ENCODE results near the gene JMJD8. TPM values are rescaled to one million over a fixed set of nuclear protein-coding genes. Genes with fewer than 3 reads are reported as not detected.

JMJD8 gene
- total and polyA plus RNA-seq, 2 experiments from 2014 or later = 48.5 to 82.5 TPM

DNA sequence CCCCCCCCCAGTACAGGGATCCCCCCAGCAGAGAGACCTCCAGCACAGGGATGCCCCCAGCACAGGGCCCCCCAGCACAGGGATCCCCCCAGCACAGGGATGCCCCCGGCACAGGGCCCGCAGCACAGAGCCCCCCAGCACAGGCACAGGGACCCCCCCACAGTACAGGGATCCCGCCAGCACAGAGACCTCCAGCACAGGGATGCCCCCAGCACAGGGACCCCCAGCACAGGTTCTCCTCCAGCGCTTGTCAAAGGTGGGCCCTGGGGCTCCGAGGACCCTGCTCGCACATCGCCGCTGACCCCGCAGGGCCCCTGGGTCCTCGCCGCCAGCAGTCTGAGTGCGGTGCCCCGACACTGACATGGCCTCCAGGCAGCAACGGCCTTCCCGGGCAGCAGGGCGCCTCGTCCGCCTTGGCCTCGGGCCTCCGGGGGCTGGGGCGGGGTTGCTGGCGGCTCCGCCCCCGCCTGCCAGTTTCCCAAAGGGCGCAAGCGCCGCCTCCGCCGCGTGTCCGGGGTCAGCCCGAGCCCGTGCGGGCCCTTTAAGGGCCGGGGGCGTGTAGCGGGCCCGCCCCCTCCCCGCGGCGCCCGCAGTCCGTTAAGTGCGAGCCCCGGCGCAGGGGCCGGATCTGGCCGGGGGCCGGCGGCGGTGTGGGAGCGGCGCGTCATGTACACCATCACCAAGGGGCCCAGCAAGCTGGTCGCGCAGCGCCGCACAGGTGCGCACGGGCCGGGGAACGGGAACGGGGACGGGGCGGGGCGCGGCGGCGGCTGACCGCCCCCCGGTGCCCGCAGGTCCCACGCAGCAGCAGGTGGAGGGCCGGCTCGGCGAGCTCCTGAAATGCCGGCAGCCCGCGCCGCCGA lies 42.6 kb downstream of the JMJD8 start, which contains the start of gene MCRIP2:
Gene MCRIP2 (plus strand): TSS at position 503 of the 863 bp plus-strand sequence. CDS start 164 bp downstream, at position 667.
- Mint-ChIP-seq H3K4me3 (peak within 1 kb of the TSS; percentile 75), H3K27me3 (ENCODE audit: insufficient read depth, low read depth, poor library complexity) (peaks cover 11% of the 10 kb centered on the region), H3K36me3 (ENCODE audit: low read depth) (no peaks in the 10 kb centered on the region), H3K9me3 (peaks cover 2% of the 10 kb centered on the region; the same call in 2 of the 3 replicates), H3K27ac (no peak within 1 kb of the TSS), H3K4me1 (peaks cover 23% of the 10 kb centered on the region)
- 0 out of 2 replicates have a peak, but pooled peaks cover 6% of the 10 kb centered on the region for H3F3A ChIP-seq (replicated peaks; ENCODE audit: low read depth)
- H3K9me2 ChIP-seq (ENCODE audit: insufficient read depth) = no peaks in the 10 kb centered on the region
- H3K27ac ChIP-seq (ENCODE audit: low read depth) = no peak within 1 kb of the TSS
- H3K4me1 ChIP-seq (ENCODE audit: insufficient read depth) = peaks cover 24% of the 10 kb centered on the region
- H3K4me2 ChIP-seq = peak within 1 kb of the TSS; percentile 80
- H4K20me1 ChIP-seq (replicated peaks; ENCODE audit: insufficient read depth) = no peaks in the 10 kb centered on the region; the same call in 1 of the 2 replicates
- H3K79me2 ChIP-seq (replicated peaks; ENCODE audit: insufficient read depth) = peaks cover 17% of the 10 kb centered on the region; the same call in 1 of the 2 replicates
- no peaks in the 10 kb centered on the region for H3K36me3 ChIP-seq (ENCODE audit: insufficient read depth)
- H3K27me3 ChIP-seq (ENCODE audit: insufficient read depth) = no peaks in the 10 kb centered on the region
- peak within 1 kb of the TSS; percentile 74 for H3K4me3 ChIP-seq
- ATAC-seq = peak; percentile 52
- peak within 1 kb of the TSS; percentile 18 for H2AFZ ChIP-seq
- TF ChIP-seq JUNB (IDR thresholded peaks at IDR 0.05; ENCODE audit: unreplicated experiment) (no peak), POLR2AphosphoS5 (IDR thresholded peaks at IDR 0.05; ENCODE audit: low read depth) (peak; percentile 85), ZNF114 (CRISPR knock-in tag; IDR thresholded peaks at IDR 0.05) (no peak), ETS1 (IDR thresholded peaks at IDR 0.05) (no peak), ZNF331 (CRISPR knock-in tag; IDR thresholded peaks at IDR 0.05; ENCODE audit: low read depth) (no peak)
- TF ChIP-seq, protein P1, sequence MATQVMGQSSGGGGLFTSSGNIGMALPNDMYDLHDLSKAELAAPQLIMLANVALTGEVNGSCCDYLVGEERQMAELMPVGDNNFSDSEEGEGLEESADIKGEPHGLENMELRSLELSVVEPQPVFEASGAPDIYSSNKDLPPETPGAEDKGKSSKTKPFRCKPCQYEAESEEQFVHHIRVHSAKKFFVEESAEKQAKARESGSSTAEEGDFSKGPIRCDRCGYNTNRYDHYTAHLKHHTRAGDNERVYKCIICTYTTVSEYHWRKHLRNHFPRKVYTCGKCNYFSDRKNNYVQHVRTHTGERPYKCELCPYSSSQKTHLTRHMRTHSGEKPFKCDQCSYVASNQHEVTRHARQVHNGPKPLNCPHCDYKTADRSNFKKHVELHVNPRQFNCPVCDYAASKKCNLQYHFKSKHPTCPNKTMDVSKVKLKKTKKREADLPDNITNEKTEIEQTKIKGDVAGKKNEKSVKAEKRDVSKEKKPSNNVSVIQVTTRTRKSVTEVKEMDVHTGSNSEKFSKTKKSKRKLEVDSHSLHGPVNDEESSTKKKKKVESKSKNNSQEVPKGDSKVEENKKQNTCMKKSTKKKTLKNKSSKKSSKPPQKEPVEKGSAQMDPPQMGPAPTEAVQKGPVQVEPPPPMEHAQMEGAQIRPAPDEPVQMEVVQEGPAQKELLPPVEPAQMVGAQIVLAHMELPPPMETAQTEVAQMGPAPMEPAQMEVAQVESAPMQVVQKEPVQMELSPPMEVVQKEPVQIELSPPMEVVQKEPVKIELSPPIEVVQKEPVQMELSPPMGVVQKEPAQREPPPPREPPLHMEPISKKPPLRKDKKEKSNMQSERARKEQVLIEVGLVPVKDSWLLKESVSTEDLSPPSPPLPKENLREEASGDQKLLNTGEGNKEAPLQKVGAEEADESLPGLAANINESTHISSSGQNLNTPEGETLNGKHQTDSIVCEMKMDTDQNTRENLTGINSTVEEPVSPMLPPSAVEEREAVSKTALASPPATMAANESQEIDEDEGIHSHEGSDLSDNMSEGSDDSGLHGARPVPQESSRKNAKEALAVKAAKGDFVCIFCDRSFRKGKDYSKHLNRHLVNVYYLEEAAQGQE (IDR thresholded peaks at IDR 0.05; ENCODE audit: unreplicated experiment) = no peak
- DNase-seq (ENCODE audit: low spot score) = peak; percentile 92

DNA sequence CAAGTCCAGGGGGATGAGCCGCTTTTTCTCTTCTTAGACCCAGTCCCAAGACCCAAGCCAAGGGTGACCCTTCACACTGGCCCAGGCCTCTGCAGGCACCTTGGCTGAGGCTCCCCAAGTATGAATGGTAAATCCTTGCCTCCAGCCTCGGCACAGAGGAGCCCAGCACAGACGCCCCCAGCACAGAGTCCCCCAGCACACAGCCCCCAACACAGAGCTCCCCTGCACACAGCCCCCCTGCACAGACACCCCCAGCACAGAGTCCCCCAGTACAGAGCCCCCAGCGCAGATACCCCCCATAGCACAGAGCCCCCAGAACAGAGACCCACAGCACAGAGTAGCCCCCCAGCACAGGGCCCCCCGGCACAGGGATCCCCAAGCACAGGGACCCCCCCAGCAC lies 43.5 kb downstream of the JMJD8 start:
- DNase-seq (ENCODE audit: low spot score) = no peak
- no peak overlapping the region; the same call in 1 of the 2 replicates for H3K4me2 ChIP-seq
- Mint-ChIP-seq H3K4me3 (peak overlapping the region; percentile 67), H3K36me3 (ENCODE audit: low read depth) (no peaks in the 10 kb centered on the region), H3K27me3 (ENCODE audit: insufficient read depth, low read depth, poor library complexity) (peaks cover 12% of the 10 kb centered on the region), H3K9me3 (peaks cover 4% of the 10 kb centered on the region; the same call in 2 of the 3 replicates), H3K27ac (no peak overlapping the region), H3K4me1 (peaks cover 23% of the 10 kb centered on the region)
- H3K4me3 ChIP-seq = no peak overlapping the region
- no peak for ATAC-seq
- H3K4me1 ChIP-seq (ENCODE audit: insufficient read depth) = peaks cover 24% of the 10 kb centered on the region
- no peaks in the 10 kb centered on the region for H3K9me2 ChIP-seq (ENCODE audit: insufficient read depth)
- H3K27me3 ChIP-seq (ENCODE audit: insufficient read depth) = no peaks in the 10 kb centered on the region
- no peak overlapping the region for H3K27ac ChIP-seq (ENCODE audit: low read depth)
- 0 out of 2 replicates have a peak, but pooled peaks cover 6% of the 10 kb centered on the region for H3F3A ChIP-seq (replicated peaks; ENCODE audit: low read depth)
- H4K20me1 ChIP-seq (replicated peaks; ENCODE audit: insufficient read depth) = no peaks in the 10 kb centered on the region; the same call in 1 of the 2 replicates
- no peak overlapping the region for H2AFZ ChIP-seq
- no peaks in the 10 kb centered on the region for H3K36me3 ChIP-seq (ENCODE audit: insufficient read depth)
- peaks cover 17% of the 10 kb centered on the region; the same call in 1 of the 2 replicates for H3K79me2 ChIP-seq (replicated peaks; ENCODE audit: insufficient read depth)
- TF ChIP-seq ZNF331 (CRISPR knock-in tag; IDR thresholded peaks at IDR 0.05; ENCODE audit: low read depth) (no peak), ZNF114 (CRISPR knock-in tag; IDR thresholded peaks at IDR 0.05) (no peak), EZH2phosphoT487 (IDR thresholded peaks at IDR 0.05; ENCODE audit: unreplicated experiment) (no peak), EZH2 (IDR thresholded peaks at IDR 0.05; ENCODE audit: low read depth, unreplicated experiment) (no peak)
- TF ChIP-seq, protein P2, sequence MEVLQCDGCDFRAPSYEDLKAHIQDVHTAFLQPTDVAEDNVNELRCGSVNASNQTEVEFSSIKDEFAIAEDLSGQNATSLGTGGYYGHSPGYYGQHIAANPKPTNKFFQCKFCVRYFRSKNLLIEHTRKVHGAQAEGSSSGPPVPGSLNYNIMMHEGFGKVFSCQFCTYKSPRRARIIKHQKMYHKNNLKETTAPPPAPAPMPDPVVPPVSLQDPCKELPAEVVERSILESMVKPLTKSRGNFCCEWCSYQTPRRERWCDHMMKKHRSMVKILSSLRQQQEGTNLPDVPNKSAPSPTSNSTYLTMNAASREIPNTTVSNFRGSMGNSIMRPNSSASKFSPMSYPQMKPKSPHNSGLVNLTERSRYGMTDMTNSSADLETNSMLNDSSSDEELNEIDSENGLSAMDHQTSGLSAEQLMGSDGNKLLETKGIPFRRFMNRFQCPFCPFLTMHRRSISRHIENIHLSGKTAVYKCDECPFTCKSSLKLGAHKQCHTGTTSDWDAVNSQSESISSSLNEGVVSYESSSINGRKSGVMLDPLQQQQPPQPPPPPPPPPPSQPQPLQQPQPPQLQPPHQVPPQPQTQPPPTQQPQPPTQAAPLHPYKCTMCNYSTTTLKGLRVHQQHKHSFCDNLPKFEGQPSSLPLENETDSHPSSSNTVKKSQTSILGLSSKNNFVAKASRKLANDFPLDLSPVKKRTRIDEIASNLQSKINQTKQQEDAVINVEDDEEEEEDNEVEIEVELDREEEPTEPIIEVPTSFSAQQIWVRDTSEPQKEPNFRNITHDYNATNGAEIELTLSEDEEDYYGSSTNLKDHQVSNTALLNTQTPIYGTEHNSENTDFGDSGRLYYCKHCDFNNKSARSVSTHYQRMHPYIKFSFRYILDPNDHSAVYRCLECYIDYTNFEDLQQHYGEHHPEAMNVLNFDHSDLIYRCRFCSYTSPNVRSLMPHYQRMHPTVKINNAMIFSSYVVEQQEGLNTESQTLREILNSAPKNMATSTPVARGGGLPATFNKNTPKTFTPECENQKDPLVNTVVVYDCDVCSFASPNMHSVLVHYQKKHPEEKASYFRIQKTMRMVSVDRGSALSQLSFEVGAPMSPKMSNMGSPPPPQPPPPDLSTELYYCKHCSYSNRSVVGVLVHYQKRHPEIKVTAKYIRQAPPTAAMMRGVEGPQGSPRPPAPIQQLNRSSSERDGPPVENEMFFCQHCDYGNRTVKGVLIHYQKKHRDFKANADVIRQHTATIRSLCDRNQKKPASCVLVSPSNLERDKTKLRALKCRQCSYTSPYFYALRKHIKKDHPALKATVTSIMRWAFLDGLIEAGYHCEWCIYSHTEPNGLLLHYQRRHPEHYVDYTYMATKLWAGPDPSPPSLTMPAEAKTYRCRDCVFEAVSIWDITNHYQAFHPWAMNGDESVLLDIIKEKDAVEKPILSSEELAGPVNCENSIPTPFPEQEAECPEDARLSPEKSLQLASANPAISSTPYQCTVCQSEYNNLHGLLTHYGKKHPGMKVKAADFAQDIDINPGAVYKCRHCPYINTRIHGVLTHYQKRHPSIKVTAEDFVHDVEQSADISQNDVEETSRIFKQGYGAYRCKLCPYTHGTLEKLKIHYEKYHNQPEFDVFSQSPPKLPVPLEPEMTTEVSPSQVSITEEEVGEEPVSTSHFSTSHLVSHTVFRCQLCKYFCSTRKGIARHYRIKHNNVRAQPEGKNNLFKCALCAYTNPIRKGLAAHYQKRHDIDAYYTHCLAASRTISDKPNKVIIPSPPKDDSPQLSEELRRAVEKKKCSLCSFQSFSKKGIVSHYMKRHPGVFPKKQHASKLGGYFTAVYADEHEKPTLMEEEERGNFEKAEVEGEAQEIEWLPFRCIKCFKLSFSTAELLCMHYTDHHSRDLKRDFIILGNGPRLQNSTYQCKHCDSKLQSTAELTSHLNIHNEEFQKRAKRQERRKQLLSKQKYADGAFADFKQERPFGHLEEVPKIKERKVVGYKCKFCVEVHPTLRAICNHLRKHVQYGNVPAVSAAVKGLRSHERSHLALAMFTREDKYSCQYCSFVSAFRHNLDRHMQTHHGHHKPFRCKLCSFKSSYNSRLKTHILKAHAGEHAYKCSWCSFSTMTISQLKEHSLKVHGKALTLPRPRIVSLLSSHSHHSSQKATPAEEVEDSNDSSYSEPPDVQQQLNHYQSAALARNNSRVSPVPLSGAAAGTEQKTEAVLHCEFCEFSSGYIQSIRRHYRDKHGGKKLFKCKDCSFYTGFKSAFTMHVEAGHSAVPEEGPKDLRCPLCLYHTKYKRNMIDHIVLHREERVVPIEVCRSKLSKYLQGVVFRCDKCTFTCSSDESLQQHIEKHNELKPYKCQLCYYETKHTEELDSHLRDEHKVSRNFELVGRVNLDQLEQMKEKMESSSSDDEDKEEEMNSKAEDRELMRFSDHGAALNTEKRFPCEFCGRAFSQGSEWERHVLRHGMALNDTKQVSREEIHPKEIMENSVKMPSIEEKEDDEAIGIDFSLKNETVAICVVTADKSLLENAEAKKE (CRISPR knock-in tag; IDR thresholded peaks at IDR 0.05) = no peak
